Measurements from ENCODE around the gene C3orf18.

Gene C3orf18

DNA sequence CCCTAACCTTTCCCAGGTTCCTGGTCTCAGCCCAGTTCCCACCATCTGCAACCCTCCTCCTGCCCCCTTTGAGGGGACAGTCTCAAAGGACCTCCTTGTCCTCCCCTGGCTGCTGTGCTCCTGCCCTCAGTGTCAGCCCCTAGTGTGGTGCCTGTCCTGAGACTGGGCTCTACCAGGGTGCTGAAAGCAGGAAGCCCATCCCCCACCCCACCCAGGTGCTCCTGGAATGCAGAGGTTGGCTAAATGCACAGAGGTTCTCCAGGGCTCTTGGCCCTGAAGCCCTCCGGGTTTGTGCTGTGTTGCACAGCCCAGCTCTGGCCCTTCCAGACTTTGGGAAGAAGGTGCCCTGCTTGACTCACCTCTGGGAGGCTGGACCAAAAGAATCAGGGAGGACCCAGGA, 21.8 kb downstream of the C3orf18 start:
- no peaks in the 10 kb centered on the region for H3K27me3 ChIP-seq (ENCODE audit: insufficient read depth, insufficient read length)
- peaks cover 35% of the 10 kb centered on the region for H3K4me1 ChIP-seq (ENCODE audit: insufficient read depth, insufficient read length)
- no peak for DNase-seq (ENCODE audit: low read depth, low spot score)
- H3K36me3 ChIP-seq (ENCODE audit: insufficient read depth, insufficient read length, low read length) = no peaks in the 10 kb centered on the region
- no peak overlapping the region for H3K9ac ChIP-seq (ENCODE audit: insufficient read length, low read depth)
- H3K4me3 ChIP-seq (ENCODE audit: insufficient read length, low read depth) = no peak overlapping the region
- H3K9me3 ChIP-seq (ENCODE audit: insufficient read depth, low read length) = no peaks in the 10 kb centered on the region
- TF ChIP-seq SUZ12 (IDR thresholded peaks at IDR 0.05; ENCODE audit: extremely low read depth, insufficient read depth, insufficient read length) = no peak
- no peak for TF ChIP-seq ZNF274 (IDR thresholded peaks at IDR 0.05; ENCODE audit: low read depth, low read length)
- no peak for TF ChIP-seq YY1 (IDR thresholded peaks at IDR 0.05; ENCODE audit: insufficient read depth, insufficient read length)

DNA sequence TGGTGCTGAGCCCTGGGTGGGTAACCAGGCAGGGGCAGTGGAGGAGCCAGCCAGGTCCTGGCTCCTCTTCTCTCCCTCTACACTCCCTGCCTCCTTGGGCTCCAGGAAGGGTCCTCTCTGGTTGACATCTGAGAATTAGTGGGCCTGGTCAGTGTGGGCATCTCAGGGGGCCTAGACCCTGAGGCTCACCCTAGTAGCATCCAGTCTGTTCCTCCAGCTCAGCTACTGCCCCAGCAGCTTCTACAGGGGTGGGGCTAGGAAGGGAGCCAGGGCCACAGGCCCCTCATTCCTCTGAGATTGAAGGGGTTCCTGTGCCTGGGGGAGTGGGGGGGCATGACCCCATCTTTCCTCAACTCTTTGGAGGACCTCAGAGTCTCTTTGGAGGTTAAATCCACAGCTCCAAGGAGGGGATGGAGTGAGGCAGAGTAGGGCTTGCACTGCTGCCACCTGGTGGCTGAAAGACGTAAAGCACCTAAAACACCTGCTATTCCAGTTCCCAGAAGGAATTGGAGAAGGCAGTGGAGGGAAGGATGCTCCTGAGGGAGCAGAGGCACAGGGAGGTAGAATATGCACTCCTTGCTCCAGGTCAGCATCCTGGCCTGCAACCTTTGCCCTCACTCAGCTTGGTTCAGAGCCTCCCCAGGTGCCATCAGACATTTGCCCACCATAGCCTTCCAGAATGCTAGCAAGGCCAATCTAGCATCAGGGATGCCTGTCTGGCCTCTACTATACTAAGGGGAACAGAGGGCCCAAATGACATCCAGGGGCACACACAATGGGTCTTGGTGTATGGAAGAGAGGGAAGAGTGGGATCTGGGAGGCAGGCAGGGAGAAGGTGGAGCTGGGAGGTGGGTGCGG, 25.1 kb downstream of the C3orf18 start:
- H3K9me3 ChIP-seq (ENCODE audit: insufficient read depth, low read length) = no peaks in the 10 kb centered on the region
- H3K9ac ChIP-seq (ENCODE audit: insufficient read length, low read depth) = no peak overlapping the region
- TF ChIP-seq ZNF274 (IDR thresholded peaks at IDR 0.05; ENCODE audit: low read depth, low read length) (no peak), SUZ12 (IDR thresholded peaks at IDR 0.05; ENCODE audit: extremely low read depth, insufficient read depth, insufficient read length) (no peak), YY1 (IDR thresholded peaks at IDR 0.05; ENCODE audit: insufficient read depth, insufficient read length) (no peak)
- H3K27me3 ChIP-seq (ENCODE audit: insufficient read depth, insufficient read length) = no peaks in the 10 kb centered on the region
- H3K36me3 ChIP-seq (ENCODE audit: insufficient read depth, insufficient read length, low read length) = no peaks in the 10 kb centered on the region
- H3K4me1 ChIP-seq (ENCODE audit: insufficient read depth, insufficient read length) = peaks cover 33% of the 10 kb centered on the region
- peak; percentile 77 for DNase-seq (ENCODE audit: low read depth, low spot score)
- no peak overlapping the region for H3K4me3 ChIP-seq (ENCODE audit: insufficient read length, low read depth)

- no peak overlapping the region for H3K4me3 ChIP-seq (ENCODE audit: insufficient read length, low read depth)
- no peak for TF ChIP-seq ZNF274 (IDR thresholded peaks at IDR 0.05; ENCODE audit: low read depth, low read length)
- TF ChIP-seq YY1 (IDR thresholded peaks at IDR 0.05; ENCODE audit: insufficient read depth, insufficient read length) = no peak
- no peak for TF ChIP-seq SUZ12 (IDR thresholded peaks at IDR 0.05; ENCODE audit: extremely low read depth, insufficient read depth, insufficient read length)
- H3K9ac ChIP-seq (ENCODE audit: insufficient read length, low read depth) = peak overlapping the region; percentile 43
- no peak for DNase-seq (ENCODE audit: low read depth, low spot score)
- H3K4me1 ChIP-seq (ENCODE audit: insufficient read depth, insufficient read length) = peaks cover 27% of the 10 kb centered on the region
- no peaks in the 10 kb centered on the region for H3K36me3 ChIP-seq (ENCODE audit: insufficient read depth, insufficient read length, low read length)
- H3K9me3 ChIP-seq (ENCODE audit: insufficient read depth, low read length) = no peaks in the 10 kb centered on the region
- no peaks in the 10 kb centered on the region for H3K27me3 ChIP-seq (ENCODE audit: insufficient read depth, insufficient read length)
Measured at GRCh38 chr3:50539356-50540286, 27.9 kb downstream of the C3orf18 start.

GRCh38 chr3:50537421-50538129, 30.0 kb downstream of the C3orf18 start:
- Histone ChIP-seq H3K27me3 (ENCODE audit: insufficient read depth, insufficient read length) (no peaks in the 10 kb centered on the region), H3K36me3 (ENCODE audit: insufficient read depth, insufficient read length, low read length) (no peaks in the 10 kb centered on the region), H3K9me3 (ENCODE audit: insufficient read depth, low read length) (no peaks in the 10 kb centered on the region), H3K4me1 (ENCODE audit: insufficient read depth, insufficient read length) (peaks cover 37% of the 10 kb centered on the region), H3K9ac (ENCODE audit: insufficient read length, low read depth) (no peak overlapping the region), H3K4me3 (ENCODE audit: insufficient read length, low read depth) (no peak overlapping the region)
- DNase-seq (ENCODE audit: low read depth, low spot score) = no peak
- TF ChIP-seq ZNF274 (IDR thresholded peaks at IDR 0.05; ENCODE audit: low read depth, low read length) (no peak), YY1 (IDR thresholded peaks at IDR 0.05; ENCODE audit: insufficient read depth, insufficient read length) (no peak), SUZ12 (IDR thresholded peaks at IDR 0.05; ENCODE audit: extremely low read depth, insufficient read depth, insufficient read length) (no peak)

DNA sequence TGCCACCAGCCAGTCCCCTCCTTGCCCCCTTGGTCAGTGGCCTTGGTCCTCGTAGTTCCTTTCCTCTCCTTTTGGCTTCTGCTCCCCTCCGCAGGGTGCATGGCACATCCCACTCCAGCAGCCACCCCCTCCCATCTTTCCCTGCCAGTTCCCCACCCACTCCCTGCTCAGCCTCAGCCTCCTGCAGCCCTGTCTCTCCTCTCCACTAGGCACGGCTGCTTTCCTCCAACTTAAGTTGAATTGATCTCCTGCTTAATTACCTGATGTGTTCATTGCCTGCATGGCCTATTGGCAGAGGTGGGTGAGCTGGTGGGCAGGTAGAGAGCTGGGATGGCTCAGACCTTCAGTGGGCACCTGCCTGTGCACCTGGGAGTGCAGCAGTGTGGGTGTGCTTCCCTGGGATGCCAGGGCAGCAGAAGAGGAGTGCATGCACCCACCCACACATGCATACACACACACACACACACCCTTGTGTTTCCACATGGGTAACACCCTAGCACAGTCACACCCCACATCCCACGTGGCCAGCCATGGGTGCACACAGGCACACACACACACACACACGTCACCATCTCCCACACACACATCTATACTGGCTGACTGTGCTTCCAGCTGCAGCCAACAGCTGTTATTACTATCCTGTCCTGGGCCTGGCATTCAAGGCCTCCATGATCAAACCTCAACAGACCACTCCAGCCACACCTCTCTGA, 30.9 kb downstream of the C3orf18 start:
- H3K4me3 ChIP-seq (ENCODE audit: insufficient read length, low read depth) = no peak overlapping the region
- H3K36me3 ChIP-seq (ENCODE audit: insufficient read depth, insufficient read length, low read length) = no peaks in the 10 kb centered on the region
- no peak for TF ChIP-seq YY1 (IDR thresholded peaks at IDR 0.05; ENCODE audit: insufficient read depth, insufficient read length)
- no peak for TF ChIP-seq ZNF274 (IDR thresholded peaks at IDR 0.05; ENCODE audit: low read depth, low read length)
- no peak overlapping the region for H3K9ac ChIP-seq (ENCODE audit: insufficient read length, low read depth)
- no peaks in the 10 kb centered on the region for H3K9me3 ChIP-seq (ENCODE audit: insufficient read depth, low read length)
- H3K27me3 ChIP-seq (ENCODE audit: insufficient read depth, insufficient read length) = no peaks in the 10 kb centered on the region
- peaks cover 37% of the 10 kb centered on the region for H3K4me1 ChIP-seq (ENCODE audit: insufficient read depth, insufficient read length)
- DNase-seq (ENCODE audit: low read depth, low spot score) = no peak

DNA sequence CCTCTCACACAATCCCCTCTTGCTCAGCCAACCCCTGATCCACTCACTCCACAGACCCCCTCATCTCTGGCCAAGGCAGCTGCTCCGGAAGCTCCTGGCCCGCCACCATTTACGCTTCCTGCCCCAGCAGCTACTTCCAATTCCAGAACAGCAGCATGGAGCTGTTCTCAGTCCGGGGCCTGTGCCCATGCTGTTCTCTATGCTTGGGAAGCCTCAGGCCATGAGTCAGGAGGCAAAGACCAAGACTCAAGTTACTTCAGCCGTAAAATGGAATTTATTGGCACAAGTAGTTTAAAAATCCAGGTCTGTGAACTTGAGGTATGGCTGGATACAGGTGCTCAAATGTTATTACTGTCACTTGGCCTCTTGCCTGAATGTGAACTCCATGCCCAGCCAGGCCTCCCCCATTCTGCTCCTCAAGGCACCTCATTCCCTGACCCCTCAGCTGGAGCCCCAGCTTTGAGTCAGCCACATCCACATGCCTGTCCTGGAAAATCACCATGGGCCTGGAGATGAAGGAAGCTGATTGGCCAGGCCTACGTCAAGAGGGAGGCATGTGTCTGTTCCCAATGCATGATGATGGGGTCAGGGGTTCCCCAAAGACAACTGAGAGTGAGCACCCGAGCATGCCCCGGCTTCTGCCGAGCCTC, 32.7 kb downstream of the C3orf18 start:
- Histone ChIP-seq H3K9ac (ENCODE audit: insufficient read length, low read depth) (no peak overlapping the region), H3K9me3 (ENCODE audit: insufficient read depth, low read length) (no peaks in the 10 kb centered on the region), H3K27me3 (ENCODE audit: insufficient read depth, insufficient read length) (peaks cover 7% of the 10 kb centered on the region), H3K36me3 (ENCODE audit: insufficient read depth, insufficient read length, low read length) (no peaks in the 10 kb centered on the region), H3K4me1 (ENCODE audit: insufficient read depth, insufficient read length) (peaks cover 29% of the 10 kb centered on the region), H3K4me3 (ENCODE audit: insufficient read length, low read depth) (no peak overlapping the region)
- TF ChIP-seq YY1 (IDR thresholded peaks at IDR 0.05; ENCODE audit: insufficient read depth, insufficient read length) = no peak
- no peak for TF ChIP-seq SUZ12 (IDR thresholded peaks at IDR 0.05; ENCODE audit: extremely low read depth, insufficient read depth, insufficient read length)
- no peak for TF ChIP-seq ZNF274 (IDR thresholded peaks at IDR 0.05; ENCODE audit: low read depth, low read length)
- DNase-seq (ENCODE audit: low read depth, low spot score) = no peak

Data from NT2/D1 (cell line).